IPS-18a (cell line): Measurements from ENCODE around the gene EPB41.
"Not testable (repeated sequence)": the region's sequence is repeated elsewhere in the genome, so short reads cannot be mapped to it uniquely, and the experiment has no call there.

Experiments used
- H3K27ac ChIP-seq: one replicate; pipeline ENCODE4 v1.5.1; 2013; ENCODE audit warnings: low read length
- H3K27me3 ChIP-seq: one replicate; pipeline ENCODE4 v1.6.1; 2013; ENCODE audit warnings: mild to moderate bottlenecking, low read length; ENCODE audit not compliant: control insufficient read depth, insufficient read depth
- H3K36me3 ChIP-seq: one replicate; pipeline ENCODE4 v1.6.1; 2013; ENCODE audit warnings: low read depth, low read length; ENCODE audit not compliant: control insufficient read depth
- H3K4me1 ChIP-seq: one replicate; pipeline ENCODE4 v1.6.1; 2013; ENCODE audit warnings: low read depth, low read length; ENCODE audit not compliant: control insufficient read depth
- H3K4me3 ChIP-seq: one replicate; pipeline ENCODE4 v1.5.1; 2013; ENCODE audit warnings: low read length
- H3K9ac ChIP-seq: one replicate; pipeline ENCODE4 v1.6.1; 2013; ENCODE audit warnings: mild to moderate bottlenecking, low read length, moderate library complexity
- H3K9me3 ChIP-seq: one replicate; pipeline ENCODE4 v1.6.1; 2013; ENCODE audit warnings: low read depth, low read length; ENCODE audit not compliant: control insufficient read depth

EPB41 gene

GRCh38 chr1:28914228-28915030 lies at the start of gene EPB41:
TSS of gene EPB41 (plus strand) at chr1:28914569. CDS start at chr1:28987438, 72,869 bp downstream.
- Histone ChIP-seq H3K27ac (peak within 1 kb of the TSS; percentile 70), H3K9ac (peak within 1 kb of the TSS; percentile 91), H3K27me3 (no peaks in the 10 kb centered on the region), H3K4me3 (peak within 1 kb of the TSS; percentile 92), H3K4me1 (peaks cover 12% of the 10 kb centered on the region), H3K36me3 (no peaks in the 10 kb centered on the region), H3K9me3 (no peaks in the 10 kb centered on the region)

- H3K4me1 ChIP-seq, result no peaks in the 10 kb centered on the region
- H3K9me3 ChIP-seq, result no peaks in the 10 kb centered on the region
- no peak overlapping the region for H3K27ac ChIP-seq
- no peaks in the 10 kb centered on the region for H3K27me3 ChIP-seq
- no peaks in the 10 kb centered on the region for H3K36me3 ChIP-seq
- no peak overlapping the region for H3K9ac ChIP-seq
- H3K4me3 ChIP-seq, result no peak overlapping the region
Measured at GRCh38 chr1:28864695-28865094, 49.7 kb upstream of the EPB41 start.

GRCh38 chr1:28865997-28866650 lies 48.2 kb upstream of the EPB41 start:
- Histone ChIP-seq H3K4me3 (no peak overlapping the region), H3K36me3 (no peaks in the 10 kb centered on the region), H3K9me3 (no peaks in the 10 kb centered on the region), H3K27me3 (no peaks in the 10 kb centered on the region), H3K9ac (no peak overlapping the region), H3K27ac (no peak overlapping the region), H3K4me1 (no peaks in the 10 kb centered on the region)

- Histone ChIP-seq H3K4me1 (no peaks in the 10 kb centered on the region), H3K9me3 (no peaks in the 10 kb centered on the region), H3K9ac (no peak overlapping the region), H3K27me3 (no peaks in the 10 kb centered on the region), H3K4me3 (no peak overlapping the region), H3K27ac (no peak overlapping the region), H3K36me3 (no peaks in the 10 kb centered on the region)
Measured at GRCh38 chr1:28867850-28868249, 46.5 kb upstream of the EPB41 start.

GRCh38 chr1:28869952-28870351 lies 44.4 kb upstream of the EPB41 start:
- Histone ChIP-seq H3K4me1 (no peaks in the 10 kb centered on the region), H3K36me3 (no peaks in the 10 kb centered on the region), H3K9ac (no peak overlapping the region), H3K27ac (no peak overlapping the region), H3K4me3 (no peak overlapping the region), H3K27me3 (no peaks in the 10 kb centered on the region), H3K9me3 (no peaks in the 10 kb centered on the region)

- no peak overlapping the region for H3K4me3 ChIP-seq
- H3K9me3 ChIP-seq, result no peaks in the 10 kb centered on the region
- no peaks in the 10 kb centered on the region for H3K36me3 ChIP-seq
- no peaks in the 10 kb centered on the region for H3K27me3 ChIP-seq
- H3K27ac ChIP-seq, result no peak overlapping the region
- no peaks in the 10 kb centered on the region for H3K4me1 ChIP-seq
- H3K9ac ChIP-seq, result no peak overlapping the region
Measured at GRCh38 chr1:28871631-28872401, 42.6 kb upstream of the EPB41 start.

- not testable (repeated sequence) for H3K27me3 ChIP-seq, H3K36me3 ChIP-seq, H3K4me1 ChIP-seq, H3K9ac ChIP-seq, H3K9me3 ChIP-seq, H3K27ac ChIP-seq, H3K4me3 ChIP-seq
Measured at GRCh38 chr1:28875134-28875533, 39.2 kb upstream of the EPB41 start.

- no peaks in the 10 kb centered on the region for H3K9me3 ChIP-seq
- no peaks in the 10 kb centered on the region for H3K4me1 ChIP-seq
- no peak overlapping the region for H3K9ac ChIP-seq
- H3K27me3 ChIP-seq, result no peaks in the 10 kb centered on the region
- H3K4me3 ChIP-seq, result no peak overlapping the region
- no peaks in the 10 kb centered on the region for H3K36me3 ChIP-seq
- no peak overlapping the region for H3K27ac ChIP-seq
Measured at GRCh38 chr1:28877132-28877781, 37.1 kb upstream of the EPB41 start.

- Histone ChIP-seq H3K4me1 (peaks cover 6% of the 10 kb centered on the region), H3K36me3 (no peaks in the 10 kb centered on the region), H3K4me3 (no peak overlapping the region), H3K9me3 (no peaks in the 10 kb centered on the region), H3K9ac (no peak overlapping the region), H3K27me3 (no peaks in the 10 kb centered on the region), H3K27ac (no peak overlapping the region)
Measured at GRCh38 chr1:28878796-28879195, 35.6 kb upstream of the EPB41 start.

- Histone ChIP-seq H3K36me3 (no peaks in the 10 kb centered on the region), H3K9ac (no peak overlapping the region), H3K9me3 (no peaks in the 10 kb centered on the region), H3K4me1 (peaks cover 32% of the 10 kb centered on the region), H3K27me3 (peaks cover 10% of the 10 kb centered on the region), H3K27ac (no peak overlapping the region), H3K4me3 (no peak overlapping the region)
Measured at GRCh38 chr1:28882009-28882628, 32.2 kb upstream of the EPB41 start.

- Histone ChIP-seq H3K4me3 (no peak overlapping the region), H3K4me1 (peaks cover 32% of the 10 kb centered on the region), H3K9ac (no peak overlapping the region), H3K27ac (no peak overlapping the region), H3K27me3 (peaks cover 17% of the 10 kb centered on the region), H3K9me3 (no peaks in the 10 kb centered on the region), H3K36me3 (no peaks in the 10 kb centered on the region)
Measured at GRCh38 chr1:28883242-28883616, 31.1 kb upstream of the EPB41 start.
